Body of pancreas (tissue), 4 donors: ENCODE measurements around the gene AMOTL1. TPM values are rescaled to one million over a fixed set of nuclear protein-coding genes. Genes with fewer than 3 reads are reported as not detected.

Source experiments
- ATAC-seq: fragments of 150-250 bp; one replicate; pipeline ENCODE4 v1.9.1; 2016
- DNase-seq, 4 donors: peaks; one replicate each; pipeline ENCODE4 v3.0.0-alpha.2; 2019
- H3K27ac ChIP-seq, 4 donors: fragments of 200-600 bp; sonication (generic); 1 replicate in 3 of 4; 2 replicates in 1 of 4; pipeline versions ENCODE4 v1.5.1 to v1.6.1; 2016 to 2019; ENCODE audit warnings: mild to moderate bottlenecking in 1 of 4, mixed read lengths in 1 of 4, moderate library complexity in 1 of 4
- H3K27me3 ChIP-seq, 2 donors: fragments of 200-600 bp; sonication (generic); one replicate each; pipeline ENCODE4 v1.6.0; 2016; ENCODE audit warnings: mild to moderate bottlenecking in 1 of 2
- H3K36me3 ChIP-seq, 2 donors: fragments of 200-600 bp; sonication (generic); replicated peaks in 1 of 2; 2 replicates each; pipeline ENCODE4 v1.5.1; 2016; ENCODE audit warnings: low read depth in 2 of 2; ENCODE audit not compliant: insufficient read depth in 1 of 2
- H3K4me1 ChIP-seq: fragments of 200-600 bp; sonication (generic); one replicate; pipeline ENCODE4 v1.6.0; 2016
- H3K4me3 ChIP-seq, 2 donors: fragments of 200-600 bp; sonication (generic); 1 replicate in 1 of 2; 2 replicates in 1 of 2; pipeline ENCODE4 v1.5.1; 2016 to 2019
- H3K9me3 ChIP-seq, 3 donors: fragments of 200-600 bp; sonication (generic); 1 replicate in 2 of 3; 2 replicates in 1 of 3; pipeline ENCODE4 v1.5.1; 2016
- CTCF ChIP-seq, 7 experiments: fragments of 450-650 bp in 4 of 7; fragments of 200-600 bp in 3 of 7; sonication (generic) in 3 of 7; IDR thresholded peaks; one replicate each; pipeline ENCODE4 v1.5.1; 2016 to 2019; ENCODE audit warnings: antibody characterized with exemption in 7 of 7
- POLR2A ChIP-seq, 3 donors: fragments of 450-650 bp; IDR thresholded peaks; one replicate each; pipeline ENCODE4 v1.6.1; 2016; ENCODE audit warnings: antibody characterized with exemption in 3 of 3, mild to moderate bottlenecking in 2 of 3
- WGBS, 2 donors: methylation state at CpG; one replicate each; pipeline ENCODE4 v1.1.5; 2017; 5-methylcytosine and 5-hydroxymethylcytosine counted together
- intact Hi-C: fragments of 100-400 bp; cut with DNase I; formaldehyde crosslinking; loops from one replicate; pipeline ENCODE4 v1.15.1; 2023
- total RNA-seq, 2 donors: library from RNA; depleted of rRNA; stranded (reverse); fragments of >200 nt; gene quantifications; one replicate each; pipeline ENCODE4 v1.1.0, GENCODE V29; 2016

The AMOTL1 gene
- total RNA-seq, 2 donors from 2014 or later, result 20.4 to 21.5 TPM

DNA sequence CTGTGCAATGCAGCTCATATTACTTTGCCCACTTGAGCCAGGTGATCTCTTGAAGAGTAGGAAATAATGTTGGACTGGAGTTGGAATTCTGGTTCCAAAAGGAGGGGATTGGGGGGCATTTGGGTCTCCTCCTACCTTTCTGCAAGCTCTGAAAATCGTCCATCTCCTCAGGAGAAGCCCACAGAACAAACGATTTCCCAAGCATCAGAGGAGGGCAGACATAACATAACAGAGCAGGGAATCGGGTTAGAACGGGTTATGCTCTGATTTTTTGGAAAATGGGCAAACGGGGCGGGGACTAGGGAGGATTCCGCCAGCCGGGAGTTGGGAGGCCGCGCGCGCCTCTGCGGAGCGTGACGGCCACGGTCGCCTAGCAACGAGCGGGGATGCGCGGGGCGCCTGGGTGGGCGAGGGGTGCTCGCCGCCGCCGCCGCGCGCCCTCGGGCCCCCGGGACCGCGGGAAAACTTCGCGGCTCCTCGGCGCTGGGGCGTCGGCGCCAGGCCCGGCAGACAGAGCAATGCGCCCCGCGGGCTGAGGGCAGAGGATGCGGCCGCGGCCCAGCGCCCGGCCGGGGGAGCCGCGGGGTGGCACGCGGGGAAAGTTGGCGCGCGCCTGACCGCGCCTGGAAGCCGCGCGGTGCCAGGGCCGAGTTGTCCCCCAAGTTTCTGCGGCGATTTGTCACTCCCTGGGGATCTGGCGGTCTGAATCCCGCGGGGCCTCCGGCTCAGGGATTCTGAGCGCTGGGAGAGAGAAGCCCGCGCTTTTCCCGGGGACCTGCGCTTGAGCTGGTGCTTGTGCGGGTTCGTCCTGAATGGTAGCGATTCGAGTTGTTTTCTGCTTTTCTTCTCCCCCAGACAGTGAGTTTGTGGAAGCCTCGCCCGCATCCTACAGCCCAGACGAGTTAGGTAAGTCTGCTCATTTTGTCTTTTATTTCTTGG, 27.8 kb upstream of the AMOTL1 start:
- peak; percentile 8 to 39 (median 30) for DNase-seq
- TF ChIP-seq CTCF (IDR thresholded peaks at IDR 0.05), result no peak
- no peak for TF ChIP-seq POLR2A (IDR thresholded peaks at IDR 0.05)
- peaks cover 42% of the 10 kb centered on the region for H3K4me1 ChIP-seq
- 5 to 11% methylated on average over 25 to 75 of the region's 82 CpGs for WGBS, 2 donors
- intact Hi-C loops, result no loop called here
- H3K9me3 ChIP-seq, result no peaks in the 10 kb centered on the region
- H3K4me3 ChIP-seq, result peak overlapping the region in 1 of 2 donors; percentile 15
- peak overlapping the region in 1 of 4 donors; percentile 31 for H3K27ac ChIP-seq
- H3K27me3 ChIP-seq, result no peaks in the 10 kb centered on the region
- ATAC-seq, result peak; percentile 36
- H3K36me3 ChIP-seq, result no peaks in the 10 kb centered on the region

GRCh38 chr11:94741022-94741679, 27.0 kb upstream of the AMOTL1 start:
- H3K27me3 ChIP-seq, result no peaks in the 10 kb centered on the region
- 1 to 2% methylated on average over 19 to 35 of the region's 35 CpGs for WGBS, 2 donors
- intact Hi-C loops, result no loop called here
- no peaks in the 10 kb centered on the region for H3K36me3 ChIP-seq
- DNase-seq, result peak; percentile 37 to 53 (median 44)
- H3K27ac ChIP-seq, result peak overlapping the region in 2 of 4 donors; percentile 14 to 31
- H3K4me3 ChIP-seq, result peak overlapping the region in 1 of 2 donors; percentile 15
- ATAC-seq, result peak; percentile 73
- peaks cover 42% of the 10 kb centered on the region for H3K4me1 ChIP-seq
- TF ChIP-seq POLR2A (IDR thresholded peaks at IDR 0.05) (peak in 1 of 3 donors; percentile 47), CTCF (IDR thresholded peaks at IDR 0.05) (peak; percentile 16 to 65 (median 49))
- H3K9me3 ChIP-seq, result no peaks in the 10 kb centered on the region

DNA sequence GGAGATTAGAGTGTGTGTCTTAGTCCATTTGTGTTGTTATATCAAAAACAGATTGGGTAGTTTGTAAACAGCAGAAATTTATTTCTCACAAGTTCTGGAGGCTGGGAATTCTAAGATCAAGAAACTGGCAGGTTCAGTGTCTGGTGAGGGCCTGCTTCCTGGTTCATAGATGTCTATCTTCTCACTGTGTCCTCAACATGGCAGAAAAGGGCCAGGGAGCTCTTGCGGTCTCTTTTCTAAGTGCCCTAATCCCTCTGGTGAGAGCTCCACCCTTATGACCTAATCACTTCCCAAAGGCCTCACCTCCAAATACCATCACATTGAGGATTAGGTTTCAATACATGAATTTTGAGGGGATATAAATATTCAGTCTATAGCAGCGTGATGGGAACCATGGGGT, 25.5 kb upstream of the AMOTL1 start:
- Histone ChIP-seq H3K4me3 (no peak overlapping the region), H3K4me1 (peaks cover 44% of the 10 kb centered on the region), H3K27ac (no peak overlapping the region), H3K27me3 (no peaks in the 10 kb centered on the region), H3K9me3 (no peaks in the 10 kb centered on the region), H3K36me3 (no peaks in the 10 kb centered on the region)
- no peak for ATAC-seq
- WGBS, 2 donors, result 91 to 100% methylated on average over 2 of the region's 2 CpGs
- TF ChIP-seq POLR2A (IDR thresholded peaks at IDR 0.05), result no peak
- TF ChIP-seq CTCF (IDR thresholded peaks at IDR 0.05), result no peak
- intact Hi-C loops, result no loop called here
- DNase-seq, result no peak

DNA sequence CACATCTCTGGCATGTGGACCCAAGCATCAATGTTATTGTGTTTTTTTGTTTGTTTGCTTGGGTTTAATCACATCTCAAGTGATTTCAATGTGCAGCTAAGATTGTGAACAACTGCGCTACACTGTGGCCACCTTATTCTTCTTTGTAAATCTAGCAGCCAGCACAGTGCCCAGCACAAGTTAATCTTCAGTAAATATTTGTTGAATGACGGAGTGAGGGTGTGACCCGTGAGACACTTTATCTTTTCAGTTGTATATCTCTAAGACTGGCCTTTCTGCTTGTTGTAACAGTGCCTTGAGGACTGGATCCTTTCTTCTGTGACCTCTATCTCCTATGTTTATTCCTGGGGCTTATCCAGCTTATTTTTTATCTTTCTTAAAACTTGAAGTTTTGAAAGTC, 21.4 kb upstream of the AMOTL1 start:
- 20 to 21% methylated on average over 3 of the region's 3 CpGs for WGBS, 2 donors
- peak; percentile 87 for ATAC-seq
- no peaks in the 10 kb centered on the region for H3K27me3 ChIP-seq
- no peaks in the 10 kb centered on the region for H3K36me3 ChIP-seq
- peaks cover 32% of the 10 kb centered on the region for H3K4me1 ChIP-seq
- peak overlapping the region in 3 of 4 donors; percentile 1 to 47 (median 41) for H3K27ac ChIP-seq
- intact Hi-C loops, result no loop called here
- peak; percentile 37 to 64 (median 51) for DNase-seq
- TF ChIP-seq CTCF (IDR thresholded peaks at IDR 0.05) (peak in 1 of 7 experiments; percentile 20), POLR2A (IDR thresholded peaks at IDR 0.05) (peak in 1 of 3 donors; percentile 8)
- H3K9me3 ChIP-seq, result no peaks in the 10 kb centered on the region
- no peak overlapping the region for H3K4me3 ChIP-seq
